GM19351 (cell line): ENCODE data around the gene MLLT3.

Source experiments
- ATAC-seq: cut with Tn5 transposase; IDR thresholded peaks from one replicate; pipeline ENCODE4 v1.9.1; 2021; ENCODE audit warnings: mild to moderate bottlenecking, moderate library complexity; ENCODE audit not compliant: unreplicated experiment

Gene MLLT3

GRCh38 chr9:20356403-20357036 is 265.8 kb downstream of the MLLT3 start:
- ATAC-seq = peak; percentile 67

GRCh38 chr9:20355022-20355421 is 267.3 kb downstream of the MLLT3 start:
- peak; percentile 51 for ATAC-seq

DNA sequence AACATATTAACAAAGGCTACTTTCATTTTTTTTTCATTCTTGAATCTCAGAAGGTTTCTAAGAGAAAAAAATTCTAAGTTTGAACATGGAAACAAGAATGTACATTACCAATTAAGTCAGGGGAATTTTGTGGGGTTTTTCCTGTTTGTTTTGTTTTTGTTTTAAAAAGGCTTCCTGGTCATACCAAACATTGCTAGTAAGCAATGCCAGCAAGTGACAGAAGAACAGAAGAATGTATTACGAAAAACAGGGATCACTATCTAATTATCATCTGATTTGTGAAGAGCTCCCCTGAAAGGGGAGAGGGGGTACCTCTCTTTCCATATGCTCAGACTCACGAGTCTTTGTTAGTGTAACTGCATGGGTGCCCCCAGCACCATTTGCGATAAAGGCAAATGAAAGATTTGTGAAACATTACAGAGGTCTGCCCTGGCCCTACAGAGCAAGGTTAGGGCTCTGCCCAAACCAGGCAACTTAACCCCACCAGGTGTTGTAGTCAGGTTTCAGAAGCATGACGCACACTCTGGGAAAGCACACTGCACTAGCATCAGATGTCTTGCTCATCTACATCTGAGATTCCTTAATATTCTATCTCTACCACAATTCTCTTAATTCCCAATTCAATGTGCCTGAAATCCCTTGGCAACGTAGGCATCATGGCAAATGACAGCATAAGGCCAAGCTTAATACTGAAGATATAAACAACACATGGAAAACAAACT is 268.2 kb downstream of the MLLT3 start:
- ATAC-seq = no peak

GRCh38 chr9:20353524-20353923 is 268.8 kb downstream of the MLLT3 start:
- peak; percentile 35 for ATAC-seq

- ATAC-seq = no peak
These were observed 269.7 kb downstream of the MLLT3 start for GRCh38 chr9:20352591-20352990.

DNA sequence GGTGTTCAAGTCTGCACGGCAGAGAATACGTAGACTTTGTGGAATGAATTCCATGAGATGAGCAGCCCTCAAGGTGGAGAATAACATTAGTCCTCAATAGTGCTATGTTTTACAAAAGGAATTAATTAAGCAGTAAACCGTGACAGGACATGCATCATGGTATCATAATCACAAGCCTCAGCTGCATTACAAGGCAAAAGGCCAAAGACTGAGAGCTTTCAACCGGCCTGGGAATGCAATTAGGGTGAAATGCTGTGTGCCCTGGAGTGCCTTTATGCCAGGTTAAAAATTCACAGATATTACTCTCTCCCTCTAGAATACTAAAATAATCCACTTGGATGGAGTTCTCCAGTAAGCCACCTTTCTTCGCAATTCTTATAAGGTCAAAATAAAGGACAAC is 270.6 kb downstream of the MLLT3 start:
- ATAC-seq = no peak

DNA sequence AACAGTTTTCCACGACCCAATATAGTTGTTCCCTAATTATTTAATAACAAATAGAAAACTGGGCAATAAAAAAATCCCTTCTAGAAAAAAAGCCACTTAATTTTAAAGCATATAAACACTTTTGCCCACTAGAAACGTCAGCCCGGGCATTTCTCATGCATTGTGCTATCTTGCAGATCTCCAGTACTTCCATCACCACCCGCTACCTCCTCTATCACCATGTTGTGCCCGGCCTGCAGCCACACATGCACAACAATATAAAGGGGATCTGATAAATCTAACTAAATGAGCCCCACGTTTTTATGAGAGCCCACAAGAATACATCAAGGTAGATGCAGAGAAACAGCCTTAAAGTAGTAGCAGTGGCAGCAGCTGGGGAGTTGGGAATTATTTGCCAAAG is 272.7 kb downstream of the MLLT3 start:
- no peak for ATAC-seq

DNA sequence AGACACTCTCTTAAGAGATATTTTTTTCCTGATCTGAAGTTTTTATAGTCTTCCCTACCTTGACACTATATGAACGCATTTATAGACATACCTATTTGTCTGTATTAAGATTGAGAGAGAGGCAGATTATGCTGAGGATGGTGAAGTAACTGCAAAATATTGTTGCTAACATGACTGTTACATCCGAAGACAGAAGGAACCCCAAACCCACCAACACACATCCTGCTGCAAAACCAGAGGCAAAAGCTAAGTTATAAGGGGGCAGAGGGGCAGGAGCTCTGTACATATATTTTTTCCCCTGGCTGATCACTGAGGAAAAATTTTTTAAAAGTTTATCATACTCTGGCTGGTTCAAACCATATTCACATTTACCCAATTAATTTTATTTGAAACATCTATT is 279.0 kb downstream of the MLLT3 start:
- ATAC-seq = no peak

GRCh38 chr9:20340511-20340861 is 281.8 kb downstream of the MLLT3 start:
- ATAC-seq = no peak

- ATAC-seq = peak; percentile 40
These were observed 286.5 kb downstream of the MLLT3 start for GRCh38 chr9:20335668-20336332.

DNA sequence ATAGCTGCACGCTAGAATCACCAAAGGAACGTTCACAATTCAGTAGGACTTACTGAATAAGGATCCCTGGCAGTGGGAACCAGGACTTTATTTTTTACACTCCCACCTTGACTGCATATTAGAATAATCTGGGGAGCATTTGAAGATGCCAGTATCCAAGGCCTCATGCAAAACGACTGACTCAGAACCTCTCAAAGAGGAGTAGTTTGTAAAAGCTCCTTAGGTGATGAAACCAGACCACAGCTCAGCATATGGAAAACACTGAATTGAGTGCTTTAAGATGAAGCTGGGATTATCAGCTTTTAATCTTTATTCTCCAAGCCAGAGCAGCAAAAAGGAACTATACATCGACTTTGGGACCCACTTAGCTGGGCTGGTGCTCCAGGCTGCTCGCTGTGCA is 288.3 kb downstream of the MLLT3 start:
- no peak for ATAC-seq

- ATAC-seq = peak; percentile 77
These were observed 291.1 kb downstream of the MLLT3 start for GRCh38 chr9:20331095-20331685.

DNA sequence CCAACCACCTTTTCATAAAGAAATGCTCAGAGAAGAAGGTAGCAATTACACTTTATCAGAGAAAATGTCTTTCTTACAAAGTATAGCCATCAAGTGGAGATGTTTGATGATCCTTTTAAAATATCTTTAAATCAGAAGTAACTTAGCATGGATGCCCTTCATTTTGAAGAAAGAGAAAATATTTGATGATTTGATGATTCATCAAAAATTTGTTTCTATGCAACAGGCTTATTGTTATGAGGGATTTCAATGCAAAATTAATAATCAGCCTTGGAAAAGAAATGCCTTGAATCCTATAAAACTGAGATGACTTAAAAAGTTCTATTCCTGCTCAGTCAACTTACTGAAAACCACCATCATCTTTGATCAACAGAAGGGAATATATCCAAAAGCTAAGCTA is 291.6 kb downstream of the MLLT3 start:
- no peak for ATAC-seq

- no peak for ATAC-seq
These were observed 295.8 kb downstream of the MLLT3 start for GRCh38 chr9:20326516-20326915.

- no peak for ATAC-seq
These were observed 297.3 kb downstream of the MLLT3 start for GRCh38 chr9:20325008-20325407.

DNA sequence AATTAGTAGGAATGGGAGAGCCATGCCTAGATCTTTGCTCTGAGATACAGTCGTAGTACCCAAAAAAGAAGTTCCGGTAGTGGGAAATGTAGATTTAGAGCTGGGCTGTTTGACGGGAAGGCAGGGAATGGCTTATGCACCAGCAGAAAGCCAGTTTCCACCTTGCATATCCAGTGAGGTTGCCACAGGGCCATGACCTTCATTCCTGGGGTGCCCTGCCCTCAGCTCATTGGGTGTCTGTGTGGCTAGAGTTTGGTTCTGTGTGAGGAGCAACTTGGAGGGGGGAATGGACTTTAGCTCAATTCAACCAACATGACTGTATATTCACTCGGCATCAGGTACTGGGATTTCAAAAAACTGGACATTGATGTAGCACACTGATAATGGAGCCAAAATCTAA is 300.1 kb downstream of the MLLT3 start:
- no peak for ATAC-seq

GRCh38 chr9:20321423-20322082 is 300.7 kb downstream of the MLLT3 start:
- ATAC-seq = no peak

DNA sequence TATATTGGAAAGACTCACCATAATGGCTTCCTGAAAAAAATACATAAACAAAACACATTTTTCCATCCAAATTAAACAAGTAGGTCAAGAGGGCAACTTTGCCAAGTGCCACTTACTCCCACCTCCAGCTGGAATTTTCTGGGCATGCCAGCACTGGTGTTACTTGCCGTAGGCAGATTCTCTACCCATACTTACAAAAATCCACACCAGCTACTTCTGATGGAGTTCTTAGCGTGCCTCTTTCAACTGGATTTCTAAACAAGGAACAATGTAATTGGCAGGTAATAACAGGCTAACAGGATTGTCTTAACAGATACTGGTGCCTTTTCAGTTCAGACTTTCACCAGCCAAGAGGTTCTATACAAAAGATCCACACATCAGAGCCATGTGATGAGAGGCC is 301.4 kb downstream of the MLLT3 start:
- no peak for ATAC-seq

DNA sequence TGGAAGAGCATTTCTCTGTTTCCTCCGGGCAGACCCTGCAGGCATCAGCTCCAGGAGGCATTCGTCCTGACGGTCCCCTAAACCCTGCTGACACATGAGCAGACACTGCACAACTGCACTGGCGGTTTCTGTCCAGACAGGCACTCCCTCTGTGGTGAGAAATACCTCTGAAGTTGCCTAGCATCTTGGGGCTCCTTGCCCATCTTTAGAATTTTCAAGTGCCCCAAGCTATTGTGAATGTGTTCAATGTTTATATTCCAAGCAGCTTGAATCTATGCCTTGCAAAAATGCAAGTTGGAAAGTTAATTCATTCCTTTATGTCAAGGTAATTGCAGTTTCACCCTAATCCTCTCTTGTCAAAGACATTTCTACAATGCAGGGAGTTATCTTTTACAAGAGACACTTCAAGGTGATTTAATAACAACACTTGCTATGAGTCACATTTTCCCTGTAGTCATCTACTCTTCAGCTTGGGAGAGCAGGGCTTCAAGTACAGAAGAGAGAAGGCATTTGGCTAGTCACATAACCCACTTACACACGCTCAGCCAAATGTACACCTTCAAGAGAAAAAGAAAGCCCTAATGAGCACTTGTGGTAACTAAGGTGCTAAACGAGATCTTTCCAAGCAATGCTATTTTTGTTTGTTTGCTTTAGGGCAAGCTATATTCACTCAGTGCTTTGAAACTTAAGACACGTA is 302.5 kb downstream of the MLLT3 start:
- ATAC-seq = no peak

- no peak for ATAC-seq
These were observed 303.1 kb downstream of the MLLT3 start for GRCh38 chr9:20319241-20319640.

DNA sequence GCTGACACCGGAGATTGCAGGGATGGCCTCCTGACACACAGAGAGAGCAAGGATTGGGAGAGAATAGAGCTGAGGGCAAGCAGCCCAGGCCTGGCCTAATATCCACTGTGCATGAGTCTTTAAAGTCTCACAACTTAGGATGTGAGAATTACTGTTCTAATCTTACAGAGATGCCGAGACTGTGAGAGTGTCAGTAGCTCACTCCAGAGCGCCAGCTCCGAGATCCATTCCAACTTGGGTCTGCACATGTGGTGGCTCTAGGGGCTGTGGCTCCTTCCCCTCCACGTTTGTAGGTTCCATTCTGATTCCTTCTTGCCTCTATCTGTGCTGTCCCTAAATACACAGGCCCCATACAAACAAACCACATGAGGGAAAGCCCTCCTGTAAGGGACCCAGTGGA is 304.6 kb downstream of the MLLT3 start:
- ATAC-seq = no peak
